T-helper 1 cell treated with Interleukin-12 subunit alpha and Interleukin-12 subunit beta and Interleukin-4 antibody, amounts not matched to agents 30 ng/mL and 1 ng/mL, for 36 hours (primary cell): ENCODE measurements around the gene C1QB. TPM values are rescaled to one million over a fixed set of nuclear protein-coding genes. Genes with fewer than 3 reads are reported as not detected.
"Not testable (repeated sequence)": the region's sequence is repeated elsewhere in the genome, so short reads cannot be mapped to it uniquely, and the experiment has no call there.

Experiments used
- intact Hi-C: fragments of 100-400 bp; cut with micrococcal nuclease; formaldehyde crosslinking; loops from one replicate; pipeline ENCODE4 v1.15.1; 2024
- total RNA-seq: library from RNA; stranded (reverse); gene quantifications from 2 replicates; pipeline ENCODE4 v1.2.3, GENCODE V29; 2022

The C1QB gene
- total RNA-seq, 1 donor from 2014 or later, result not detected

DNA sequence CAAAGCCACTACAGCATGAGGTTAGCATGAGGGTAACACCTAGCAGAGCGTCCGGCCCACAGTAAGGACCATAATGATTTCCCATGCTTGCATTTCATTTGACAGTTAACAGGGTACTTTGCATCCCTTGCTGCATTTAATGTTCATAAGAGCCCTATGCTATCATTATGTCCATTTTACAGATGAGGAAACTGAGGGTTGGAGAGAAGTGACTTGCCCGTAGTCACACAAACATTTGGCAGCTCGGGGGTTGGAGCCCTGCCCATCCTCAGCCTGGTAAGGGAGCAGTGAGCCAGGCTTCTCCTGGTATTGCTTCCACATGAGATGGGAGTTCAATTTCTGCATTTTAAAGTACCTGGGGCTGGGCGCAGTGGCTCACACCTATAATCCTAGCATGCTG lies 41.1 kb downstream of the C1QB start:
- intact Hi-C loops, result no loop called here

DNA sequence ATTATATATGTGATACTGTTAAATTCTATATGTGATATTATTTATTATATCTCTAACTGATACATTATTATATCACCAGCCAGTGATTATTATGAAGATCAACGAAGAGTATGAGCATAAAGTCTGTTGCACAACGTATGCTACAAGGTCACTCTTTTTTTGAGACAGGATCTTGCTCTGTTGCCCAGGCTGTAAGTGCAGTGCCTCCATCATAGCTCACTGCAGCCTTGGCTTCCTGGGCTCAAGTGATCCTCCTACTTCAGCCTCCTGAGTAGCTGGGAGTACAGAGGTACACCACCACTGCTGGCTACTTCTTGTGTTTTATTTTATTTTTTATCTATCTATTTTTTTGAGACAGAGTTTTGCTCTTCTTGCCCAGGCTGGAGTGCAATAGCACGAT lies 43.6 kb downstream of the C1QB start:
- intact Hi-C loops, result no loop called here

DNA sequence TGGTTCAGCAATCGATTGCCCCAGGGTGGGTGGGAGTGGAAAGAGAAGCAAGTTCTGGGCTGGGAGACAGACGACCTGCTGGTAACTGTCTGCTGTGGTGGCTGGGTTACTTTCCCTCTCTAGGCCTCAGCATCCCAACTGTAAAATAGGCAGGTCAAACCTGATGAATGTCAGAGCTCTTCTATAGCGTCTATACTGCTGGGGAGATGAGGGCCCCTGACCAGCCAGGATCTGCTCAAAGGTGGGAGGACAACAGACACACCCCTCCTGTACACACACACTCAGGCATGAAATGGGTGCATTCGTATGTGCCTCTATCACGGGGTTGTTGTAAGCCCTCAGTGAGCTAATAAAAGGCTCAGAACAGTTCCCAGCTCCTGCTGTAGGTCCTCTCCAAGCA lies 44.9 kb downstream of the C1QB start:
- intact Hi-C loops, result no loop called here

DNA sequence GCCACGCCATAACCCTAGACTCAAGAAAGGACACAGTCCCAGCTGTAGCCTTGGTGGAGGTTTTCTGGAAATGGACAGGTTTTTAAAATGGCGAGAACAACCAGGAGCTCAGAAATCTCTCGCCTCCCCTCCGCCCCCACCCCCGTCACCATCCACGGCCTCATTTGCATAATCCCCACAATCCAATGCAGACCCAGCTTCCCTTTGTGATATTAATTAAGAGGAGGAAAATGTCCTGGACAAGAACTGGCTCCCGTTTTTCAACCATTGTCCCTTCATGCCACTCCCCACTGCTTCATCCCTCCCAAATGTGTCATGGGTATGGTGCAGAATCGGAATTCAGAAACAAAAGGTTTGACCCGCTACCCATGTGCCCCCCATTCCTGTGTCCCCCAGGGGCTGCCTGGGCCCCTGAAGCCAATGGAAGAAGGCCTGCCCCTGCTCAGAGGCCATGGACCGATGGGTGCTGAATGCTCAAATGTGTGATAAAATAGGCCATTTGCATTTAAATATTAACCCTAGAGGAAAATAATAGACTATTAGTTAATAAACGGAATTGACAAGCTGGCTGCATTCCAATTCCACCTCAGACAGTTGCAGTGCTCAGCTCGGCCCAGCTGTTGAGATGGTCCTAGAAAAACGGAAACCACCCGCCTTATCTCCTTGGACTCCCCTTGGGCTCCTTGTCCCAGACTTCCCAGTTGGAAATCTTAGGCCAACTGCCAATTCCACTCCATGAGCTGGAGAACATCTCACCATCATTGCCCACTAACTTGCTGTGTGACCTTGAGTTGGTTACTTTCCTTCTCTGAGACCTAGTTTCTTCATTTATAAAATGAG lies 46.9 kb downstream of the C1QB start:
- intact Hi-C loops, result no loop called here

DNA sequence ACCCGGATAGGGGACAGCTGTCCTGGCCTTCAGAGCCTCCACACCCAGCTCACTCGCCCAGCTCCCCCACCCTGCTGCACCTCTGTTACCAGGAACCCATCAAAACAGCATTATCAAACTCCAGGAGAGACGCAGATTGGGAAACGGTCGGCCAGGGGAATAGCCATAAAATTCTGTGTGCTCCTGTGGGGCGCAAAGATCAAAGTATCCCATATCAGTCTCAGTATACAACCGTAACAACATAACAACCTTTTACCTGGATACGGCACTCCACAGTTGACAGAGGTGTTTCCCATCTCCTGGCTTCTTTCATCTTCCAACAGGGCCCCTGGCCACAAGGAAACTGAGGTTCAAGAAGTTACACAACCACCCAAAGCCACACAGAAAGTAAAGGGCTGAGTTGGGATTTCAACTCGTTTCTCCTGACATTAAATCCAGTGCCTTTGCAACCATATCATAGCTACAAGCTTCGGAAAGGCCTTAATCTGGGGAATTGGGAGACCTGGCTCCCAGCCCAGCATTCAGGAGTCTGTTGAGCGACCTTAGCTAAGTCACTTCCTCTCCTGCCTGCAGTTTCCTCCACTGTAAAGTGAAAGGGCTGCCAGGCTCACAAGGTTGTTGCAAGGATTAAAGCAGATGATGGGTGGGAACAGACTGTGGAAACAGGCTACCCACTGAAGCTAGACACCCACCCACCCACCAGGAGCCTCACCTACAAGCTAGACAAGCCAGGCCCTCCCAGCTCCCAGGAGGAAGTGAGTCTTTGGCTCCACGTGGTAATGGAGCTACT lies 49.5 kb downstream of the C1QB start:
- intact Hi-C loops, result no loop called here

DNA sequence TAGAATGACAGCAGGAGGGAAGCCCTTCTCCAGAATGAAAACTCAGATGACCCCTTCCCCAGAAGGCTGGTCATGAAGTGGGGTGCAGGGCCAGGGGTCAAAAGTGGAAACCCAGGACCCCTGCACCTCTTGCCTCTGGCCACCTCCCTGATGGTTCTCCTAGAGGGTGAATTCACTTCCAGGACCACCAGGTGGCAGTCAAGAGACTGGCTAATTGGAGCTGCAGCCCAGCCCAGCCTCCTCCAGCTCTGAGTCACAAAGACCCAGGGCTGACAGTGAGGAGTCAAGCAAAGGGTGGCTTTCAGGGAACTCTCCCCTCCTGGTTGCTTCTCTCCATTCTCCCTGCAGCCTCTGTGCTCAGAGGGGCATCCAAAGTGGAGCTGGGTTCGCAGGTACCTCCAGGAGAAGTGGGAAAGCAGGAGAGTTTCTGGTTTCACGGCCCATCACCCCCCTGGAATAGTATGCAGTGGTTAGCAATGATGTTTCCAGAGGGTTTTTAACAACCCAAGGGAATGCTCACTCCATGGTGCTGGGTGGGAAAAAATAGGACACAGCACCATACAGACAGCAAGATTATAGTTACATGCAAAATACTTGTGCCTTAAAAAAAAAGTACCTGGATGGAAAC lies 51.5 kb downstream of the C1QB start:
- intact Hi-C loops, result loop anchor here (1.0 kb wide), 4 partner anchors 185 to 480 kb away; no protein-coding TSS in a partner anchor

DNA sequence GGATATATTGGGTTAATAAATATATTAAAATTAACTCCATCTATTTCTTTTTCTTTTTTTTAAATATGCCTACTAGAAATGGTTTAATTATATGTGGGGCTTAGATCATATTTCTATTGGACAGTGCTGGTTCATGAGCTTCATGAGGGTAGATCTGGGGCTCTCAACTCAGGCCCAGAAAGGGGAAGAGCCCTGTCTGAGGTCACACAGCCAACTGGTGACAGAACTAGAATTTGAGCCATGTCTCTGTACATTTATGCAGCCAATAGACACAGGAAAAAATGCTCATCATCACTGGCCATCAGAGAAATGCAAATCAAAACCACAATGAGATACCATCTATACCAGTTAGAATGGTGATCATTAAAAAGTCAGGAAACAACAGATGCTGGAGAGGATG lies 52.5 kb downstream of the C1QB start:
- intact Hi-C loops, result no loop called here

DNA sequence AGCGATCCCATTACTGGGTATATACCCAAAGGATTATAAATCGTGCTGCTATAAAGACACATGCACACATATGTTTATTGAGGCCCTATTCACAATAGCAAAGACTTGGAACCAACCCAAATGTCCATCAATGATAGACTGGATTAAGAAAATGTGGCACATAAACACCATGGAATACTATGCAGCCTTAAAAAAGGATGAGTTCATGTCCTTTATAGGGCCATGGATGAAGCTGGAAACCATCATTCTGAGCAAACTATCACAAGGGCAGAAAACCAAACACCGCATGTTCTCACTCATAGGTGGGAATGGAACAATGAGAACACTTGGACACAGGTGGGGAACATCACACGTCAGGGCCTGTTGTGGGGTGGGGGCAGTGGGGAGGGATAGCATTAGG lies 53.1 kb downstream of the C1QB start:
- intact Hi-C loops, result not testable (repeated sequence)

DNA sequence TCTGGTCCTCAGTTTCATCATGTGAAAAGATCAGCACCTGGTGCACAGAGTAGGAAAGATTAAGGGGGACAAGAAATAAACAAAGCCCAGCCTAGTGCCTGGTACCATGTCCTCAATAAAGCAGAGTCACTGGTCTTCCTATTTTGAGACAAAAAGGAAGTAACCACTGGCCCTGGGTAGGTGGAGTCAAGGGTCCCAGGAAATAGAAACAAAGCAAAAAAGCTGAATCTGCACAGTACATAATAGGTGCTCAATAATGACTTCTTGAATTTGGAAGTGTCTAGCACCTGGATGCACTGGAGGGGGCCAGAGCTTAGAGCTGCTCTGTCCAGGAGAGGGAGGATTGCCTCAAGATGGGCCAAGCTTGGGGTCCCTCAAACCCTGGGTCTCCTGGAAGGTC lies 55.7 kb downstream of the C1QB start:
- intact Hi-C loops, result no loop called here

DNA sequence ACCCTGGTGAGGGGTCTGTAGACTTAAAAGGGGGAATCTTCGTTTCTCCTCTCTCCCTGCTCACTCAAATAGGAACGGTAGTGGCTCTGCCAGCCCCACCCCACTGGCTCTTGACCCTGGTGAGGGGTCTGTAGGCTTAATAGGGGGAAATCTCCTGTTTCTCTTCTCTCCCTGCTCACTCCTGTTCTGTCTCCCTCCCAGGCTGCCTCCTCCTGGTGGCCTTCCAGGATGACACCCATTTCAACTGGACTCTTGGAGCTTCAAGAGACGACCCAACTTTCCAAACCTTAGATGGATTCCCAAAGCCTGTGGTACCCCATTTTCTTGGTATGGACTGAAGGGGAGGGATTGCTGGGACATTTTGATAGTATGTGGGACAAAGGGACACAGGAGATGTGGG lies 56.2 kb downstream of the C1QB start:
- intact Hi-C loops, result no loop called here

DNA sequence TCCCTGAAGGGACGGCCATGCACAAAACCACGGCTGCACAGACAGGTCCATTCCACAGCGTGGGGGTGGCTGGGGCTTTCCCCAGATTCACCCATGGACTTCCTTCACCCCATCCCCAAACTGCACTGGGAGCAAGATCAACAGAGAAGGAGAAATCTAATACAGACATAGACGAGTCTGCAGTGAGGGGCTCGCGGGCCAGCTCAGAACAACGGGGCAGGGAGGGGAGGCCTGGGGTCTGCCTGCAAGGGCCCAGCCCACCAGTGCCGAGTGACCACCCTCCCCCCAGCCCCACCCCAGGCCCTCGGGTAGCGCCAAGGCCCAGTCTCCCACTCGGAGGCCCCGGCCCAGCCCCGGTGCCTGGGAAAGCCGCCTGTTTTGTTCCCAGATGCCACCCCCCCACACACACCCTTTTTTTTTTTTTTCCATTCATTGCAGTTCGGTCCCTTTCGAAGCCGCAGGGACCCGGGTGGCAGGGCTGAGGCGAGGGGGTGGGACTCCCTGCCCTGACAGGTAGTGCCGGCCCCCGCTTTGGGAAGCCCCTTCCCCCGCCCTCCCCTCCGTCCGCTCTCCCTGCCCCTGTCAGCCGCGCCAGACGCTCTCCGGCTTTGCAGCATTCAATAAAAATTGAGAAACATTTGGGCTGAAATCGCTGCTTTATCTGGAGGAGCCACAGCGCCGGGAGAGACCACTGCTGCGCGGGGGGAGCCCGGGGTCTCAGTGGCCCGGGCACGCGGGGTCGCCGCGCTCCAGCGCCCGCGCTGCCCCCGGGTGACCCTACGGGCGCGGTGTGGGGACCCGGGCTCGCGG lies 57.1 kb downstream of the C1QB start:
- intact Hi-C loops, result no loop called here

DNA sequence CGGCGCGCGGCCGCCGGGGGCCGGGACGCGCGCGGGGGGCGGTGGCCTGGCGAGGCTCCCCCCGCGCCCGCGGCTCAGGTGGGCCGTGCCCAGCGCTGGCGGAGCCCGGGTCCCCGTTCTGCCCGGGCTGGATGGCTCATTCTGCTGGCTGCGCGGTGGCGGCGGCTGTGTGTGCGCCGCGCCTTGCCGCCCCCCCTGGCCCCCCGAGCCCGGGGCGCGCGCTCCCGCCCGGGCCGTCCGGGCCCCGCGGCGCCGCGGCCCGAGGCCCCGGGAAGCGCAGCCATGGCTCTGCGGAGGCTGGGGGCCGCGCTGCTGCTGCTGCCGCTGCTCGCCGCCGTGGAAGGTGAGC lies 57.6 kb downstream of the C1QB start, which contains the start of gene EPHB2:
Gene EPHB2 (plus strand): TSS at position 139 of the 349 bp plus-strand sequence. CDS start 144 bp downstream, at position 283.
- intact Hi-C loops, result no loop called here

DNA sequence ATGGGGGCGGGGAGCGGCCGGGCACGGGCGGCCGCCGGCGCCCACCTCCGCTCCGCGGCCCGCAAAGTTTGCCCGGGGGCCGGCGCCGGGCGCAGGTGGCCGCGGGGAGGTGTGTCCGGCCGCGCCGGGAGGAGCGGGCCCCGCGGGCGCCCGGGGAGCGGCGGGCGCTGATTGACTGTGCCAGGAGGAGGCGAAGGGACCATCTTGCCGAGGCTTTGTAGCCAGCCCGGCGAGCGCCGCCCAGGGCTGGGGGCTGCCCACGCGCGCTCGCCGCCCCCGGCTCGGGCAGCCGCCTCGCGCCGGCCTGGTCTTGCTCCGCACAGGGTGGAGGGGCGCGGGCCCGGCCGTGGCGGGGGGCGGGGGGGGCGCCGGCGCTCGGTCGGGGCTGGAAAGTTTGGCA lies 58.0 kb downstream of the C1QB start:
- intact Hi-C loops, result no loop called here

Other genes with a start within 250 kb of the C1QB start
- 22.1 TPM in 2 replicates for gene ZBTB40, start 201.4 kb upstream of the C1QB start, total RNA-seq
- gene EPHA8, start 89.7 kb upstream of the C1QB start, total RNA-seq, result not detected in 2 replicates
- gene C1QA, start 16.6 kb upstream of the C1QB start, total RNA-seq, result not detected in 2 replicates
- not detected in 2 replicates for gene C1QC, start 9.6 kb upstream of the C1QB start, total RNA-seq
- not detected in 2 replicates for gene EPHB2, start 57.6 kb downstream of the C1QB start, total RNA-seq